Thymus (tissue), 14 donors: ENCODE data around the gene OTOS. TPM values are rescaled to one million over a fixed set of nuclear protein-coding genes. Genes with fewer than 3 reads are reported as not detected.

Experiments used
- DNase-seq, 9 donors: peaks; one replicate each; pipeline ENCODE4 v3.0.0-alpha.2; 2013; ENCODE audit warnings: low spot score in 9 of 9, low read depth in 6 of 9, missing footprints in 1 of 9
- H3K27ac ChIP-seq, 2 donors: one replicate each; pipeline ENCODE4 v1.5.1; 2013; ENCODE audit warnings: control low read depth in 1 of 2, low read depth in 1 of 2, low read length in 1 of 2, mild to moderate bottlenecking in 1 of 2, moderate library complexity in 1 of 2
- H3K27me3 ChIP-seq, 2 donors: one replicate each; pipeline ENCODE4 v1.5.1; 2013; ENCODE audit warnings: low read length in 1 of 2; ENCODE audit not compliant: control insufficient read depth in 2 of 2, insufficient read depth in 1 of 2
- H3K36me3 ChIP-seq, 2 donors: one replicate each; pipeline ENCODE4 v1.5.1; 2013; ENCODE audit warnings: low read length in 1 of 2, mild to moderate bottlenecking in 1 of 2, moderate library complexity in 1 of 2; ENCODE audit not compliant: control insufficient read depth in 2 of 2, insufficient read depth in 2 of 2
- H3K4me1 ChIP-seq, 2 donors: one replicate each; pipeline ENCODE4 v1.5.1; 2013; ENCODE audit warnings: low read length in 2 of 2; ENCODE audit not compliant: control insufficient read depth in 2 of 2, insufficient read depth in 2 of 2
- H3K4me3 ChIP-seq, 2 donors: one replicate each; pipeline ENCODE4 v1.5.1; 2013; ENCODE audit warnings: low read length in 2 of 2, control low read depth in 1 of 2, mild to moderate bottlenecking in 1 of 2
- H3K9me3 ChIP-seq, 2 donors: one replicate each; pipeline ENCODE4 v1.5.1; 2013; ENCODE audit warnings: low read length in 1 of 2, mild to moderate bottlenecking in 1 of 2; ENCODE audit not compliant: control insufficient read depth in 2 of 2, insufficient read depth in 1 of 2
- WGBS: extraction: QIAGEN DNeasy Blood & Tissue Kit; methylation state at CpG from one replicate; pipeline ENCODE4 v1.1.7; 2013; 5-methylcytosine and 5-hydroxymethylcytosine counted together
- long read RNA-seq, 10 donors: transcript quantifications; one replicate each; lab custom pipeline, GENCODE V29; 2026
- polyA plus RNA-seq: library from polyadenylated mRNA; stranded (reverse); fragments of 200-250 nt; gene quantifications from one replicate; pipeline ENCODE4 v1.2.3, GENCODE V29; 2013
- total RNA-seq: library from RNA; stranded (reverse); fragments of 120-200 nt; gene quantifications from one replicate; pipeline ENCODE4 v1.2.4, GENCODE V29; 2013
- donor health status: healthy.

Gene OTOS
- 0.38 TPM for total RNA-seq
- polyA plus RNA-seq = 2.4 TPM
- long read RNA-seq, donor 1 = 0 reads
- long read RNA-seq, donor 2 = 0 reads
- long read RNA-seq, donor 3 = 0 reads
- long read RNA-seq, donor 4 = 0 reads
- long read RNA-seq, donor 5 = 0 reads
- long read RNA-seq, donor 6 = 0 reads
- long read RNA-seq, donor 7 = 0 reads
- long read RNA-seq, donor 8 = 0 reads
- long read RNA-seq, donor 9 = 0 reads
- long read RNA-seq, donor 10 = 0 reads

GRCh38 chr2:240140511-240140910, at the start of gene OTOS:
TSS of gene OTOS (minus strand) at chr2:240140658. CDS start at chr2:240140326, 332 bp downstream.
- H3K4me3 ChIP-seq = no peak within 1 kb of the TSS
- H3K27me3 ChIP-seq = peaks cover 5 to 74% of the 10 kb centered on the region in 2 donors
- peaks cover 0 to 6% of the 10 kb centered on the region in 2 donors for H3K4me1 ChIP-seq
- DNase-seq = no peak
- peaks cover 0 to 4% of the 10 kb centered on the region in 2 donors for H3K9me3 ChIP-seq
- 82% methylated on average over 5 of the region's 5 CpGs for WGBS
- H3K36me3 ChIP-seq = no peaks in the 10 kb centered on the region
- no peak within 1 kb of the TSS for H3K27ac ChIP-seq

GRCh38 chr2:240189686-240190085, 49.2 kb upstream of the OTOS start:
- 93% methylated on average over 4 of the region's 4 CpGs for WGBS
- Histone ChIP-seq H3K27ac (no peak overlapping the region), H3K36me3 (no peaks in the 10 kb centered on the region), H3K4me3 (no peak overlapping the region), H3K27me3 (no peaks in the 10 kb centered on the region), H3K9me3 (peaks cover 0 to 3% of the 10 kb centered on the region in 2 donors), H3K4me1 (no peaks in the 10 kb centered on the region)
- no peak for DNase-seq

- peaks cover 0 to 3% of the 10 kb centered on the region in 2 donors for H3K9me3 ChIP-seq
- no peak overlapping the region for H3K4me3 ChIP-seq
- H3K4me1 ChIP-seq = no peaks in the 10 kb centered on the region
- H3K27me3 ChIP-seq = no peaks in the 10 kb centered on the region
- H3K27ac ChIP-seq = no peak overlapping the region
- H3K36me3 ChIP-seq = no peaks in the 10 kb centered on the region
- 88% methylated on average over 10 of the region's 10 CpGs for WGBS
- no peak for DNase-seq
These were observed 47.6 kb upstream of the OTOS start for GRCh38 chr2:240187989-240188590.

- no peaks in the 10 kb centered on the region for H3K4me1 ChIP-seq
- no peak overlapping the region for H3K4me3 ChIP-seq
- peaks cover 0 to 3% of the 10 kb centered on the region in 2 donors for H3K9me3 ChIP-seq
- WGBS = 96% methylated on average over 7 of the region's 7 CpGs
- no peaks in the 10 kb centered on the region for H3K36me3 ChIP-seq
- H3K27me3 ChIP-seq = no peaks in the 10 kb centered on the region
- H3K27ac ChIP-seq = no peak overlapping the region
- no peak for DNase-seq
These were observed 45.8 kb upstream of the OTOS start for GRCh38 chr2:240186191-240186725.

GRCh38 chr2:240184656-240185055, 44.2 kb upstream of the OTOS start:
- H3K9me3 ChIP-seq = peaks cover 0 to 3% of the 10 kb centered on the region in 2 donors
- peaks cover 0 to under 1% of the 10 kb centered on the region in 2 donors for H3K27me3 ChIP-seq
- no peaks in the 10 kb centered on the region for H3K36me3 ChIP-seq
- no peak overlapping the region for H3K27ac ChIP-seq
- DNase-seq = no peak
- WGBS = 53% methylated on average over 3 of the region's 3 CpGs
- H3K4me3 ChIP-seq = no peak overlapping the region
- H3K4me1 ChIP-seq = no peaks in the 10 kb centered on the region

- peaks cover 0 to 3% of the 10 kb centered on the region in 2 donors for H3K9me3 ChIP-seq
- 84% methylated on average over 13 of the region's 13 CpGs for WGBS
- DNase-seq = no peak
These were observed 43.6 kb upstream of the OTOS start for GRCh38 chr2:240183875-240184590.

GRCh38 chr2:240183006-240183874, 42.8 kb upstream of the OTOS start:
- no peaks in the 10 kb centered on the region for H3K4me1 ChIP-seq
- no peak overlapping the region for H3K4me3 ChIP-seq
- H3K36me3 ChIP-seq = no peaks in the 10 kb centered on the region
- peaks cover 0 to 3% of the 10 kb centered on the region in 2 donors for H3K27me3 ChIP-seq
- peaks cover 0 to 1% of the 10 kb centered on the region in 2 donors for H3K9me3 ChIP-seq
- no peak for DNase-seq
- no peak overlapping the region for H3K27ac ChIP-seq
- 86% methylated on average over 22 of the region's 22 CpGs for WGBS

More at GRCh38 chr2:240183875-240184590, 43.6 kb upstream of the OTOS start:
- Histone ChIP-seq H3K4me3 (no peak overlapping the region), H3K36me3 (no peaks in the 10 kb centered on the region), H3K27ac (no peak overlapping the region), H3K27me3 (peaks cover 0 to 2% of the 10 kb centered on the region in 2 donors), H3K4me1 (no peaks in the 10 kb centered on the region)

GRCh38 chr2:240182476-240182875, 42.0 kb upstream of the OTOS start:
- Histone ChIP-seq H3K27me3 (peaks cover 0 to 4% of the 10 kb centered on the region in 2 donors), H3K4me3 (no peak overlapping the region), H3K36me3 (no peaks in the 10 kb centered on the region), H3K4me1 (no peaks in the 10 kb centered on the region), H3K9me3 (no peaks in the 10 kb centered on the region), H3K27ac (no peak overlapping the region)
- WGBS = 92% methylated on average over 4 of the region's 4 CpGs
- no peak for DNase-seq
